ENCODE results near the gene HOXC6. TPM values are rescaled to one million over a fixed set of nuclear protein-coding genes. Genes with fewer than 3 reads are reported as not detected.
A peak's percentile ranks its signal among the peaks of the same experiment; 100 is the strongest.

Gene HOXC6
- total and polyA plus RNA-seq, 2 experiments from 2014 or later, result not detected

- H3K4me3 ChIP-seq, result peak overlapping the region; percentile 63
Measured at GRCh38 chr12:54017027-54017788, 11.0 kb upstream of the HOXC6 start.

GRCh38 chr12:54017878-54018467 lies 10.3 kb upstream of the HOXC6 start:
- Histone ChIP-seq H3K27me3 (ENCODE audit: insufficient read depth) (peaks cover 100% of the 10 kb centered on the region), H3F3A (replicated peaks; ENCODE audit: low read depth) (peaks cover 38% of the 10 kb centered on the region), H3K4me2 (peak overlapping the region; percentile 89), H3K27ac (ENCODE audit: low read depth) (no peak overlapping the region), H3K9me2 (ENCODE audit: insufficient read depth) (no peaks in the 10 kb centered on the region), H4K20me1 (replicated peaks; ENCODE audit: insufficient read depth) (peaks cover 39% of the 10 kb centered on the region), H2AFZ (peak overlapping the region; percentile 80), H3K79me2 (replicated peaks; ENCODE audit: insufficient read depth) (no peaks in the 10 kb centered on the region), H3K36me3 (ENCODE audit: insufficient read depth) (no peaks in the 10 kb centered on the region; the same call in 1 of the 2 replicates), H3K4me3 (peak overlapping the region; percentile 63), H3K4me1 (ENCODE audit: insufficient read depth) (peaks cover 42% of the 10 kb centered on the region)
- Mint-ChIP-seq H3K27ac (no peak overlapping the region), H3K9me3 (peaks cover under 1% of the 10 kb centered on the region; the same call in 2 of the 3 replicates), H3K4me1 (peaks cover 30% of the 10 kb centered on the region), H3K36me3 (ENCODE audit: low read depth) (no peaks in the 10 kb centered on the region; the same call in 2 of the 3 replicates), H3K4me3 (peak overlapping the region; percentile 62), H3K27me3 (ENCODE audit: insufficient read depth, low read depth, poor library complexity) (peaks cover 98% of the 10 kb centered on the region)
- ATAC-seq, result peak; percentile 56
- DNase-seq (ENCODE audit: low spot score), result peak; percentile 86
- TF ChIP-seq EZH2phosphoT487 (IDR thresholded peaks at IDR 0.05; ENCODE audit: unreplicated experiment) (peak; percentile 43), EZH2 (IDR thresholded peaks at IDR 0.05; ENCODE audit: low read depth, unreplicated experiment) (peak; percentile 68), ZNF331 (CRISPR knock-in tag; IDR thresholded peaks at IDR 0.05; ENCODE audit: low read depth) (no peak), NANOG (IDR thresholded peaks at IDR 0.05; ENCODE audit: borderline replicate concordance) (no peak), POLR2AphosphoS5 (IDR thresholded peaks at IDR 0.05; ENCODE audit: low read depth) (no peak), JUNB (IDR thresholded peaks at IDR 0.05; ENCODE audit: unreplicated experiment) (no peak), ETS1 (IDR thresholded peaks at IDR 0.05) (no peak), REST (IDR thresholded peaks at IDR 0.05; ENCODE audit: unreplicated experiment) (no peak), CREB1 (CRISPR knock-in tag; IDR thresholded peaks at IDR 0.05; ENCODE audit: low read depth) (no peak)
- TF ChIP-seq, protein P1, sequence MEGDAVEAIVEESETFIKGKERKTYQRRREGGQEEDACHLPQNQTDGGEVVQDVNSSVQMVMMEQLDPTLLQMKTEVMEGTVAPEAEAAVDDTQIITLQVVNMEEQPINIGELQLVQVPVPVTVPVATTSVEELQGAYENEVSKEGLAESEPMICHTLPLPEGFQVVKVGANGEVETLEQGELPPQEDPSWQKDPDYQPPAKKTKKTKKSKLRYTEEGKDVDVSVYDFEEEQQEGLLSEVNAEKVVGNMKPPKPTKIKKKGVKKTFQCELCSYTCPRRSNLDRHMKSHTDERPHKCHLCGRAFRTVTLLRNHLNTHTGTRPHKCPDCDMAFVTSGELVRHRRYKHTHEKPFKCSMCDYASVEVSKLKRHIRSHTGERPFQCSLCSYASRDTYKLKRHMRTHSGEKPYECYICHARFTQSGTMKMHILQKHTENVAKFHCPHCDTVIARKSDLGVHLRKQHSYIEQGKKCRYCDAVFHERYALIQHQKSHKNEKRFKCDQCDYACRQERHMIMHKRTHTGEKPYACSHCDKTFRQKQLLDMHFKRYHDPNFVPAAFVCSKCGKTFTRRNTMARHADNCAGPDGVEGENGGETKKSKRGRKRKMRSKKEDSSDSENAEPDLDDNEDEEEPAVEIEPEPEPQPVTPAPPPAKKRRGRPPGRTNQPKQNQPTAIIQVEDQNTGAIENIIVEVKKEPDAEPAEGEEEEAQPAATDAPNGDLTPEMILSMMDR (conservative IDR thresholded peaks at IDR 0.05; ENCODE audit: low read depth in 2 of 2), result no peak

More at GRCh38 chr12:54017027-54017788, 11.0 kb upstream of the HOXC6 start:
- Histone ChIP-seq H3K9me2 (ENCODE audit: insufficient read depth) (no peaks in the 10 kb centered on the region), H3K36me3 (ENCODE audit: insufficient read depth) (no peaks in the 10 kb centered on the region), H3K27ac (ENCODE audit: low read depth) (no peak overlapping the region), H3K4me1 (ENCODE audit: insufficient read depth) (peaks cover 48% of the 10 kb centered on the region), H3K79me2 (replicated peaks; ENCODE audit: insufficient read depth) (no peaks in the 10 kb centered on the region), H3K4me2 (peak overlapping the region; percentile 89), H4K20me1 (replicated peaks; ENCODE audit: insufficient read depth) (peaks cover 32% of the 10 kb centered on the region), H3K27me3 (ENCODE audit: insufficient read depth) (peaks cover 100% of the 10 kb centered on the region), H2AFZ (peak overlapping the region; percentile 80; the same call in 1 of the 2 replicates), H3F3A (replicated peaks; ENCODE audit: low read depth) (peaks cover 38% of the 10 kb centered on the region)
- Mint-ChIP-seq H3K4me3 (peak overlapping the region; percentile 62), H3K36me3 (ENCODE audit: low read depth) (no peaks in the 10 kb centered on the region; the same call in 2 of the 3 replicates), H3K27me3 (ENCODE audit: insufficient read depth, low read depth, poor library complexity) (peaks cover 98% of the 10 kb centered on the region), H3K4me1 (peaks cover 30% of the 10 kb centered on the region), H3K9me3 (no peaks in the 10 kb centered on the region; the same call in 2 of the 3 replicates), H3K27ac (no peak overlapping the region)
- no peak for TF ChIP-seq CREB1 (CRISPR knock-in tag; IDR thresholded peaks at IDR 0.05; ENCODE audit: low read depth)
- peak; percentile 76 for TF ChIP-seq EZH2 (IDR thresholded peaks at IDR 0.05; ENCODE audit: low read depth, unreplicated experiment)
- DNase-seq (ENCODE audit: low spot score), result peak; percentile 71
- peak; percentile 13 for ATAC-seq

Data from GM23338 (cell line).